AG09319 (cell line): ENCODE data around the gene CACNG8.

Source experiments
- DNase-seq: peaks from one replicate; pipeline ENCODE4 v3.0.0-alpha.2; 2010; ENCODE audit warnings: low read depth; ENCODE audit errors: extremely low read depth
- CTCF ChIP-seq: IDR thresholded peaks from 2 replicates; pipeline ENCODE4 v1.5.1; 2011; ENCODE audit warnings: low read depth, mild to moderate bottlenecking, inconsistent platforms, low read length, moderate library complexity

The CACNG8 gene

GRCh38 chr19:53985863-53986262 lies 23.1 kb downstream of the CACNG8 start:
- DNase-seq, result no peak
- no peak for TF ChIP-seq CTCF

GRCh38 chr19:53988981-53989380 lies 26.2 kb downstream of the CACNG8 start:
- no peak for DNase-seq
- TF ChIP-seq CTCF, result no peak

- TF ChIP-seq CTCF, result no peak
- no peak for DNase-seq
Observed at GRCh38 chr19:53989600-53990533, 27.1 kb downstream of the CACNG8 start.

- no peak for DNase-seq
- TF ChIP-seq CTCF, result no peak
Observed at GRCh38 chr19:53991224-53992113, 28.7 kb downstream of the CACNG8 start, which contains the start of gene CACNG6. Gene CACNG6, plus strand, starts transcription at chr19:53991637. Its CDS starts 1,241 bp downstream, at chr19:53992878.

GRCh38 chr19:53992211-53992610 lies 29.5 kb downstream of the CACNG8 start:
- no peak for DNase-seq

GRCh38 chr19:53992815-53993214 lies 30.1 kb downstream of the CACNG8 start:
- no peak for DNase-seq
- no peak for TF ChIP-seq CTCF

More at GRCh38 chr19:53992211-53992610, 29.5 kb downstream of the CACNG8 start:
- no peak for TF ChIP-seq CTCF
